HepG2 (cell line): ENCODE data around the gene AP3B1. TPM values are rescaled to one million over a fixed set of nuclear protein-coding genes. Genes with fewer than 3 reads are reported as not detected.

Experiments used
- FOXA3 ChIP-seq: IDR thresholded peaks from 2 replicates; pipeline ENCODE4 v1.6.1; 2016; ENCODE audit warnings: missing genetic modification reagents, missing compliant biosample characterization
- KLF16 ChIP-seq, 2 experiments: sonication (generic) in 1 of 2; formaldehyde crosslinking in 1 of 2; IDR thresholded peaks; 2 replicates each; pipeline versions ENCODE4 v1.6.1 to v1.8.0; 2016 to 2023; ENCODE audit warnings: missing genetic modification reagents in 2 of 2, missing compliant biosample characterization in 1 of 2
- MLX ChIP-seq: IDR thresholded peaks from 2 replicates; pipeline ENCODE4 v1.6.1; 2016
- REST ChIP-seq, 2 experiments: IDR thresholded peaks; 2 replicates each; pipeline ENCODE4 v1.6.1; 2011 to 2012; ENCODE audit warnings: low read length in 2 of 2, borderline replicate concordance in 1 of 2, low read depth in 1 of 2, mild to moderate bottlenecking in 1 of 2, moderate library complexity in 1 of 2
- SKIL ChIP-seq: sonication (generic); formaldehyde crosslinking; IDR thresholded peaks from 2 replicates; pipeline ENCODE4 v1.8.0; 2022; ENCODE audit warnings: missing genetic modification reagents, mild to moderate bottlenecking, moderate library complexity, borderline replicate concordance
- SOX6 ChIP-seq, 2 experiments: fragments of 450-650 bp in 1 of 2; sonication (generic) in 1 of 2; formaldehyde crosslinking in 1 of 2; IDR thresholded peaks; 2 replicates each; pipeline versions ENCODE4 v1.4.0 to v1.6.1; 2017 to 2020; ENCODE audit warnings: antibody characterized with exemption in 1 of 2, mild to moderate bottlenecking in 1 of 2, missing genetic modification reagents in 1 of 2
- TBL1XR1 ChIP-seq: fragments of 150-350 bp; IDR thresholded peaks from 2 replicates; pipeline ENCODE4 v1.6.1; 2014; ENCODE audit warnings: borderline replicate concordance, low read length; ENCODE audit not compliant: partially characterized antibody
- ZFP36L1 ChIP-seq: sonication (generic); formaldehyde crosslinking; IDR thresholded peaks from 2 replicates; pipeline ENCODE4 v1.8.0; 2022; ENCODE audit warnings: mild to moderate bottlenecking, missing genetic modification reagents, moderate library complexity
- ZHX1 ChIP-seq: sonication (generic); formaldehyde crosslinking; IDR thresholded peaks from 2 replicates; pipeline ENCODE4 v1.8.1; 2022; ENCODE audit warnings: low read depth, mild to moderate bottlenecking, missing genetic modification reagents
- ZNF503 ChIP-seq: sonication (generic); formaldehyde crosslinking; IDR thresholded peaks from 2 replicates; pipeline ENCODE4 v1.4.0; 2020; ENCODE audit warnings: missing genetic modification reagents
- ZNF563 ChIP-seq: sonication (generic); formaldehyde crosslinking; IDR thresholded peaks from 2 replicates; pipeline ENCODE4 v1.8.0; 2022; ENCODE audit warnings: mild to moderate bottlenecking, moderate library complexity, missing genetic modification reagents
- ZNF670 ChIP-seq: sonication (generic); formaldehyde crosslinking; IDR thresholded peaks from 2 replicates; pipeline ENCODE4 v1.8.0; 2022; ENCODE audit warnings: mild to moderate bottlenecking, missing genetic modification reagents, borderline replicate concordance
- ZNF800 ChIP-seq: sonication (generic); formaldehyde crosslinking; IDR thresholded peaks from 2 replicates; pipeline ENCODE4 v1.4.0; 2020; ENCODE audit warnings: missing genetic modification reagents
- polyA plus RNA-seq, 8 experiments: library from polyadenylated mRNA; depleted of rRNA in 3 of 8; stranded (reverse) in 7 of 8; unstranded in 1 of 8; fragments of >200 nt; fragmentation: Illumina TruSeq in 4 of 8; extraction: Trizol in 4 of 8; gene quantifications; 2 replicates each; pipeline versions ENCODE4 v1.2.1 to v1.2.3, GENCODE V29; 2011 to 2016; ENCODE audit warnings: low read depth in 4 of 8, missing spikeins in 1 of 8, mixed read lengths in 1 of 8; ENCODE audit not compliant: insufficient read depth in 1 of 8
- total RNA-seq, 5 experiments: library from RNA; depleted of rRNA; stranded (reverse); fragments of >200 nt; fragmentation: Illumina TruSeq; extraction: Trizol; gene quantifications; 2 replicates each; pipeline ENCODE4 v1.2.3, GENCODE V29; 2016; ENCODE audit warnings: low read depth in 1 of 5

The AP3B1 gene
- total and polyA plus RNA-seq, 2 of the 13 experiments (the other 11 are each of a cell fraction or from before 2014, with no cell fraction given): 37.7 to 51.2 TPM

GRCh38 chr5:78274540-78275197 is 19.8 kb downstream of the AP3B1 start (continued):
- peak; percentile 77 for TF ChIP-seq ZNF503 (CRISPR knock-in tag)
- no peak for TF ChIP-seq ZNF563 (CRISPR knock-in tag)
- no peak for TF ChIP-seq ZFP36L1 (CRISPR knock-in tag)
- TF ChIP-seq ZNF800 (CRISPR knock-in tag): peak; percentile 65; the same call in 1 of the 2 replicates
- no peak for TF ChIP-seq SOX6 (IDR thresholded peaks at IDR 0.05)
- TF ChIP-seq SOX6 (CRISPR knock-in tag; IDR thresholded peaks at IDR 0.05): peak; percentile 94
- TF ChIP-seq MLX (CRISPR knock-in tag): 0 out of 2 replicates have a peak, but pooled peaks have one; percentile 20
- peak in 1 of 2 experiments; percentile 69; a peak in 1 of 4 replicates for TF ChIP-seq KLF16 (CRISPR knock-in tag; IDR thresholded peaks at IDR 0.05)
- peak; percentile 74 for TF ChIP-seq TBL1XR1
- TF ChIP-seq REST (IDR thresholded peaks at IDR 0.05; ENCODE audit: borderline replicate concordance in 1 of 2, low read depth in 1 of 2, low read length in 2 of 2): 0 out of 4 replicates have a peak, but pooled peaks of 1 of the 2 experiments have one; percentile 20
- peak; percentile 87 for TF ChIP-seq SKIL (CRISPR knock-in tag)
- peak; percentile 83 for TF ChIP-seq FOXA3
- TF ChIP-seq ZNF670: 0 out of 2 replicates have a peak, but pooled peaks have one; percentile 39
- TF ChIP-seq ZHX1 (CRISPR knock-in tag): no peak; the same call in 1 of the 2 replicates
